Measurements from ENCODE around the gene ANKRD13D.

ANKRD13D gene

DNA sequence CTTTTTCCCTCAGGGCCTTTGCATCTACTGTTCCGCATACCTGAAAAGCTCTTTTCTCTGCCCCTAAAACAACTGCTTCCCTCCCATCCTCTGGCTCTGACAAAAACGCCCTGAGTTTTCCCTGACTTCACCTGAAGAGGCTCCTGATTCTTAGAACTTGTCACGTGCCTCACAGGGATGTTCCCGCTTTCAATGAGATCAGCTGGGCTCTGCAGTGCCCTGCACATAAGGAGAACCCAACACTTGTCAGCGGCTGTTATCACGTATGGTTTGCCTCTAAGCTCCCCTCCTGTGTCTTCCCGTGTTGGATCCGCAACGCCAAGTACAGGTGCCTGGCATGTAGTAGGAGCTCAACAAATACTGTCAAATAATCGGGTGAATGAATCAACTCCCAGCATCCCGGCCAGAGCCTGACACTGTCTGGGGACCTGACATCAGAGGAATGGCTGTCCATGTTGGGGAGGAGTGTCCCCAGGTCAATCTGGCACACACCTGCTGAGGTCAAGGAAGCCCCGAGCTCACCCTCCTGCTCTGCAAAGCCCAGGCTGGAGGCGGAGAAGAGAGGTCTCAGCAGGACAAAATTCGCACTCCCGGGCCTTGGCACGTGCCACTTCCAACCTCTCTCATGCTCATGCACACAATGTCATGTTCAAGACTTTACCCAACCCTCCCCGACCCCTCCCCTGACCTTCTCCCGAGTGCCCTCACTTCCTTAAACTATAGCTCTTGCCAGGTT is 27.0 kb upstream of the ANKRD13D start:
- no peak for DNase-seq (ENCODE audit: low read depth in 2 of 3, low spot score in 2 of 3)

DNA sequence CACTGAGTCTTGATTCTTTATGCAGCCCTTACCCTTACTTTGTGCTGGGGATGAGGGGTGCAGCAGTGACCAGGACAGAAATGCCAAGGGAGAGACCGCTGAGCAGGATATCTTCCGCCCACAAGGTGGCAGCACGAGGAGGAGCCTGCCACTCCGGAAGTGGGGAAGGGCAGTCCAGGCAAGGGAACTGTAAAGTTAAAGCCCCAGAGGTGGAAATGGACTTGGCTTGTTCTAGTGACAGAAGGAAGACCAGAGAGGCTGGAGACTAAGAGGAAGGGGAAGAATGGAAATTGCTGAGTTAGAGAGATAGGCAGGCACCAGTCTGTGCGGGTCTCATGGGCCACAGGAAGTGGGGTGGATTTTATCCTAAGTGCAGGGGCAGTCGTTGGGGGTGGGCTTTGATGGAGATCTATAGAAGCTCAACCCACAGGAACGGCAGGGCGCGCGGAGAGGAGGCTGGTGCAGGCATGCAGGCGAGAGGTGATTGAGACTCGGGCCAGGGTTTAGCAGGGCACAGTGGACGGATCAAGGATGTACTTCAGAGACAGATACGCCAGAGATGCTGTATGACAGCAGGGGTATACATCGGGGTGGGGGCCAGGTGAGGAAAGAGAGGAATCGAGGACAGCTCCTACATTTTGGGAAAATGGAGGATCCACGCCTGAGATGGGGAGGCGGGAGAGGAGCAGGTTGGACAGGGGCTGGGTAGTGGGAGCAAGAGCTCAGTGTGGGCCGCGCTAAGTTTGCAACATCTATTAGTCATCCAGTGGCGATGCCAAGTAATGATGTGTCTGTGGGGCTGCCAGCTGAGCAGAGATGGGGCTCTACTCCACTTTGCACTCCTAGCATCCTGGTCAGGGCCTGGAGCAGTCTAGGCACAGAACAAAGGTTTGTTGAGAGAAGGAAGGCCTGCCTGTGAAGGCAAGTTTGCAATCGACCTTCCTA is 26.1 kb upstream of the ANKRD13D start:
- DNase-seq (ENCODE audit: low read depth in 2 of 3, low spot score in 2 of 3) = no peak

DNA sequence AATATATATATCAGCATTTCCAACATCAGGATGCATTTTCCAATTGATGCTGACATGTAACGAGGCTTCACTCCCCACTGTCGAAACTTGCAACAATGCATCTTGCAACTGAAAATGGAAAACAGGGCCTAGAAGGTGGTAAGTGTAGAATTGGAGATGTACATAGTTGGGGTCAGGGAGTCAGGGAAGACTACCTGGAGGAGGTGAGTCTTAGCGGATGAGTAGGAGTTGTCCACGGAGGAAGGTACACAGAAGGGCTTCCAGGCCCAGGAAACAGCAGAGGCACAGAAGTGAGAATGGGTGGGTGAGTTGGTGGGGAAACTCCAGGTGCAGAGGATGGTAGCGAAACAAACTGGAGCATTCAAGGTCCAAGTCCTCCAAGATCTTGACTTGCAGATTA is 24.8 kb upstream of the ANKRD13D start:
- no peak for DNase-seq (ENCODE audit: low read depth in 2 of 3, low spot score in 2 of 3)

DNA sequence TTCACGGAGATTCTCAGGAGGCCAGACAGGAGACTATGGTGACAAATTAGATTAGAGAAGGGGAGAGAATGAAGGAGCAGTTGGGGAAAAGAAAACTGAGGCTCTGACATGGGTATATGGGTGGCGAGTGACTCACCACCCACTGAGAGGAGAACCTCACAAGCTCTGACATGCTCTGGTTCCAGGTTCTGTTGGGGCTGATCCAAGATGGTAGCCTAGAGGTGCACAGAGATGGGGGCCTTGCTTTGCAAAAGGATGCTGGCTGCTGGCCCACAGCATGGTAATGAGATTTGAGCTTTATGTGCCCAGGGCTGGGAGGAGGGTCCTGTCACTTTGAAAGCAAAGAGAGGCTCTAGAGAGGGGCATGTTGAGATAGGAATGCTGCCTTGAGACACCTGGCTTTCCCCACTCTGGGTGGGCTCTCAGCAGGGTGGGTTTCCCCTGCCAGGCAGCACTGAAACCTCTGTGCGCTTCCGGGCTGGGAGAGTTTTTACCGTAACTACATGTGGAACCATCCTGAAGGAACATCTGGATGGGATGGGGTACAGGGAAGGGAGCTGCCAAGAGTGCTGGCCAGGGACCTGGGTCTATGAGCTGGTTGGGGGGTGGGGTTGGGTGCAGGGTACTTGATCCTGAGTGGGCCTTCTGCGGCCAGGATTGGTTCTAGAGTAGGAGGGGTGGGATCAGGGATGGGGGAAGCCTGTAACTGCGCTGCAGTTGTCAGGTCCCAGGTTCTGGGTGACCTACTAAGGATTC is 24.0 kb upstream of the ANKRD13D start:
- no peak for DNase-seq (ENCODE audit: low read depth in 2 of 3, low spot score in 2 of 3)

DNA sequence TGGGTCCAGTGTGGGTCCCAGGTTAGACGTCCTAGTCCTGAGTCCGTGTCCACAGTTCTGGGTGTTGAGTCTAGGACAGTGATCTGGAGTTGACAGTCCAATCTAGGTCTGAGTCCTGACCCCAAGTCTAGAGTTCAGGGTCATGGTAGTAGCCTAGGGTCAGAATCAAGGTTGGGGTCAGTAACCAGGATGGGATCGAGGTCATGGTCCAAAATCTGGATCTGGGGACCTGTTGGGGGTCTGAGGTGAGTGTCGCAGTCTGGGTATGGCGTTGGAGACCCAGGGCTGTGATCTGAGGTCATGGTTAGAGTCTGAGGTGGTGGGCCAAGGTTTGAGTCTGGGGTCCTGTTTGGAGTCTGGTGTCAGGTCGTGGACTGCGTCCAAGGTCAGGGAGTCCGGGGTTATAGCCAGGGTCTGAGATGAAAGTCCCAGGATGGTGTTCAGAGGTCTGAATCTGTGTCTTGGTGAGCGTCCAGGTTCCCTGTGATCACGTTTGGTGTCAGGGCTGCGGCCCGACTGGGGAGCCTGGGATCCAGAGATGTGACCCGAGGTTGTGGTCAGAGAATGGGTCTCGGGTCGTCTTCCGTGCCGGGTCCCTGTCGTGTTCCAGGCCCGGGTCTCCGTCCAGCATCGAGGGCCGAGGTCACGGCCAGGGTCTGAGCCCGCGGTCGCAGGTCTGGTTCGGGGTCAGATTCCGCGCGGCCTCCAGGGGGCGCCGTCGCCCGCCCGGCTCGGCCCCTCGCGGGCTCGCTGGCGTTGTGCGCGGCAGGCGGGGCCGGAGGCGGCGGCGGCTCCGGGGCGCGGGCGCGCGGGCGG is 23.3 kb upstream of the ANKRD13D start:
- peak in 1 of 3 experiments; percentile 64 for DNase-seq (ENCODE audit: low read depth in 2 of 3, low spot score in 2 of 3)

DNA sequence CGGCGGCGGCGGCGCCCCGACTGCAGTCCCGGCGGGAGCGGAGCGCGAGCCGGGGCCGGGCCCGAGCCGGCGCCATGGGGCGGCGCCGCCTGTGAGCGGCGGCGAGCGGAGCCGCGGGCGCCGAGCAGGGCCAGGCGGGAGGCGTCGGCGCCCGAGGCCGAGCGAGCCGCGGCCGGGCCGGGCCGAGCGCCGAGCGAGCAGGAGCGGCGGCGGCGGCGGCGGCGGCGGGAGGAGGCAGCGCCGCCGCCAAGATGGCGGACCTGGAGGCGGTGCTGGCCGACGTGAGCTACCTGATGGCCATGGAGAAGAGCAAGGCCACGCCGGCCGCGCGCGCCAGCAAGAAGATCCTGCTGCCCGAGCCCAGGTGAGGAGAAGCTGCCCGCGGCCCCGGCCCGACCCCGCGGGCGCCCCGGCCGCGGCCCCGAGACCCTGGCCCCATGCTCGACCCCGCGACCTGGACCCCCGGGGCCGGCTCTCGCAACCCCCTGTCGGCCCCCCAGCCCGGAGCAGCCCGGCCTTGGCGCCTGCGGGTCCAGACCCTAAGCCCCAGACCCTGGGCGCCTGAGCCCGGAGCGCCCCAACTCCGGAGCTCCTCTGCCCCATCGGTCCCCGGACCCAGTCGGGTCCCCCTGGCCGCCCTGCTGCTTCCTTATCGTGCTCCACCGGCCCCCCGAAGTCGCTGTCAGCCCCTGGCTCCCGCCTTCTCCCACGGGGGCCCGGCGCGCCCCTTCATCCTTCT is 22.5 kb upstream of the ANKRD13D start, which contains the start of gene GRK2:
Gene GRK2, plus strand, starts transcription at position 25 of the 739 bp plus-strand sequence. Its CDS starts 227 bp downstream, at position 252.
- no peak for DNase-seq (ENCODE audit: low read depth in 2 of 3, low spot score in 2 of 3)

DNA sequence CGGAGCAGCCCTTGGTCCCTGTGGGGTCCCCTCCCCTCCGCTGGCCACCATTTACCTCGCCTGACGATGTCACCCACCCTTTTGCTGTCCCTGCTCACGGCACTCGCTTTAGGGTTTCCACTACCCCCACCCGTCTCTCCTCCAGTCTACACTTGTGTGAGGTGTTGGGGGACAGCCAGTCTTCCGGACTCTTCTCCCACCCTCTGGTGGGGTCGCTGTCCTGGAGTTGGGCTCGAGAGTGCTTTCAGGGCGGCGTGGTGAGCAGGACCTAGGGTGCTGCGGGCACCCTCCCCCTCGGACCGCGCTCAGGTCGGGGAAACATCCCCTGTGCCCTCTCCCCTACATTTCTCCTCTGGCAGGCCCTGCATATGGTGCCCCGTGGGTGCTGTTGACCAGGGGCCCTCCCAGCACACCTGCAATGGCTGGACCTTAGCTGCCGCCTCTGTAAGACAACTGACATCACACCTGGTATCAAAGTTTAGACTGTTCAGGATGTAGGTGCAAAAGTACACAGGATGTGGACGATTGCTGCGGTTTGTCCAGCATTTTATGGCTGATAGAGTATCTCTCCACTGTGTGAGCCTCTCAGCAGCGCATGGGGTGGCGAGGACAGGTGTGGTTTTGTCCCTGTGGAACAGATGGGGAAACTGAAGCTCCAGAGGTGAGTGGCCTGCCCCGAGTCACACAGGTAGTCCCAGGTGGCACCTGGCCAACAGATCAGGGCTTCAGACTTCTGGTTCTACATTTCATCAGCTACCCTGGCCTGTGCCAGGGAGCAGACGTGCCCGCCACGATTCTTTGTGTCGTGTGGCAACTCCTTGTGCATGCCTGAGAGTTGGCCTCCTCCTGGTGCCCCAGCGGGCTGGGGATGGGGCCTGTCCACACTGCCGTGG is 21.7 kb upstream of the ANKRD13D start:
- no peak for DNase-seq (ENCODE audit: low read depth in 2 of 3, low spot score in 2 of 3)

DNA sequence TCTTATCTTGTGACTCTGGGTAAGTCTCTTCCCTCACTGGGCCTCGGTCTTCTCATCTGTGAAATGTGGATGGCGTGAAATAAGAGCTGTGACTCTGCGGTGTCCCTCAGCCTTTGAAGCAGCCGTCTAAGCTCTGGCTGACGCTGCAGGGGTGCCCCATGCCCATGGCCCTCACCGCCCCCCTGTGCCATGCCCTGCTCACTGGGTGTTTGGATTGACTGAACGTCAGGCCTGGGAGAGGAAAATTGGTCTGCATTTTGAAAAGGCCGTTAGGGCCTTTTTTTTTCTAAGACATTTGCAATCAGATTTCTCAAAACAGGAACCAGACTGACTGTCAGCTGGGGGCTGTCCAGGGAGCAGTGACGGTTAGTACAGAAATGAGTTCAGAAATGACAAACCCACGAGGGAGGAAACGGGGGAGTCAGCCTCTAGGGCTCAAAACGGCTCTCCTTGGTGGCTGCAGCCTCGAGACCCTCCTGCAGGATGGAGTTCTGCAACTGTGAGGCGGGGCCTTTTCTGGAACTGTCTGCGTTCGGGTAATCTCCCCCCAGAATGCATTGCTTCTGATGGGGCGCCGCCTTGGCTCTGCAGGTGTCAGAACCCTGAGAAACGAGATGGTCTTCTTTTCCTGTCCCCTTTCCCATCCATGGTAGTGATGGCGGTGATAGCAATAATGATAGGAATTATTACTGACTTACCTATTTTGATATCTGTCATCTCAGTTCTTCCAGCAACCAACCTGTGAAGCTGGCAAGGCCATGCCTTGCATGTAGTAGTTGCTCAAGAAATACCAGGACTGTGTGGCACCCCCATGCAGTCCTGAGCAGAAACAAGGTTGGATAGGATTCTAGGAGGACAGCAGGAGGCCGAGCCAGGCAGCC is 20.8 kb upstream of the ANKRD13D start:
- peak in 1 of 3 experiments; percentile 57 for DNase-seq (ENCODE audit: low read depth in 2 of 3, low spot score in 2 of 3)

DNA sequence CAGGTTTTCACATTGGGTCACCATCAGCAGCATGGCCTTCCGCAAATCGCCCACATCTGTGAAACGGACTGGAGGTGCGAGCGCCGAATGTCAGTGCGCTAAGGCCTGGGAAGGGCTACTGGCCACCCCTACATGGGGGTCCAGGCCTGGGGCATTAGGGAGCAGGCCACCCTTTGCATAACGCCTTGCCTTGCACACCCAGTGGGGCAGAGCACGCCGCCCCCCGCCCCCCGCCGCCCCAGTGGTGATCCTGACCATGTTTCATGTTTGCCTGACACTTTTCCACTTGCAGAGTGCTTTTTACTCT is 20.2 kb upstream of the ANKRD13D start:
- no peak for DNase-seq (ENCODE audit: low read depth in 2 of 3, low spot score in 2 of 3)

DNA sequence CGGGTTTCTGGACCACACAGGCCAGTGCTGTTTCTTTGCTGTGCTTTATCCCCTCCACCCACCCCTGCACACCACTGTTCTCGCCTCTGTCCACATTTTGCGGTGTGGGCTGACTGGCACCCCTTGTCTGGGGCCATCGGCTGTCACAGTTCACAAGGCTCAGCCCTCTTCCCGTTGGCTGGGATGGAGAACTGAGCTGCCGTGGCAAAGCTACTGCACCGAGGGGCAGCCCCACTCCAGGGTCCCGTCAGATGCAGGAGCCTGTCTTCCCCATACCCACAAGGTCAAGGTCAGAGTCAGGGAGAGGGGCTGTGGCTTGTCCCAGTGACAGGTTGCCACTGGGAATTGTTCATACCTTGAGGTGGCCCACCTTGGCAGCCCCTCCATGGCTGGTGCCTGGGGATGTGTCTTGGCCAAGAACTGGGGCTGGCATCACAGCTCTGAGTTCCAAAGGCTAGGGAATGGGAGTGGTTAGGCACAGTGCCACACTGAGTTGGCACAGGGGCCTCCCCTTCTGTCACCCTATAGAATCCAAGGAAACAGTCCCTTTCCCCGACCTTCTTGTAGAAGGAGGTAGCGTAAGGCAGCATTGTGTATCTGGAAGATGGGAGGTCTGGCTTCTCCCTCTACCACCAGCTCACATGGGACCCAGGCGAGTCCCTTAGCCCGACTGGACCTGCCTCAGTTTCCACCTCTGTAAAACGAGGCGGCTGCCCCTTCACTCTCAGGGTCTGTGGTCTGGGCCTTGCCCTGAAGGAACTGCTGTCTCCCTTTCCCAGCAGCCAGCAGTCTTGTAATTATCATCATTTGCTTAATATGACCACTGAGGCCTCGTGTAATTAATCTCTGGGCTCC is 19.5 kb upstream of the ANKRD13D start:
- no peak for DNase-seq (ENCODE audit: low read depth in 2 of 3, low spot score in 2 of 3)

DNA sequence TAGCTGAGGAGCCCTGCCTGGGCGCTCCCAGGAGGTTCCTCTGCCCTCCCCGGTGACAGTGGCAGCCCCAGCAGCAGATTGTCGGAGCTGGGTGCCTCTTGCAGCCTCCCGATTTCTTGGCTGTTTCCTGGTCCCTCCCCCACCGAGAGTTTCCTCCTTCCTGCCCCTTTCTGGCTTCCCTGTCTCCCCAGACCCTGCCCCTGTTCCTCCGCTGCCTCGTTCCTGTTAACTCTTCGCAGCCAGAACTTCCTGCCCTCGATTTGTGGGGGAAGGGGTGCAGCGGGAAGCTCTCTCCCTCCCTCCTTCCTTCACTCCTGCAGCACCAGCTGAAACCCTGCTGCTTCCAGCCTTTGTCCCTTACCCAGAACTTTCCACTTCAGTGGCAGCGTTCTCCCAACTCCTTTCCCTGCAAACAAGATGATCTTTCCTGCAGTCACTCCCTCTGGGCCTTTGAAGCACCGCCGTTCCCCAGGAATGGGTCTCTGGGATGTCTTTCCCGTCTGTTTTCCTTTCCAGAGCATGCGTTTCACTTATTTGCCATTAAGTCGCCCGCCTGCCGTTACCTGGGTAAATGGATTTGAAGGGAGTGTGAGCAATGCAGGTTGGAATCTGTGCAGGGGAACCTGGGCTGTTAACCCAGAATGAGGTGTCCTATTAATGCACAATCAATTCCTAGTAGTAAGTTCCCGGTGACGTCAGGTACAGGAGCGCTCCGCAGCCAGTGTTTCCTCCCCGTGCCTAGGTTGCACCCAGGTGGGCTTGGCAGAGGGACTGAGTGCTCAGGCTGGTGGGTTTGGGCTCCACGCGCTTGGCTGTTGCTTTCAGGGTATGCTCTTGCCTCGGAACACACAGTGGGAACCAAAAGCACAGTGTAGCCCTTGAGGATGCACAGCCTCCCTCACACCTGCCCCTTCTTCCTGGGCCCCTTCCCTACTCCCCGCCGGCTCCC is 18.6 kb upstream of the ANKRD13D start:
- no peak for DNase-seq (ENCODE audit: low read depth in 2 of 3, low spot score in 2 of 3)

DNA sequence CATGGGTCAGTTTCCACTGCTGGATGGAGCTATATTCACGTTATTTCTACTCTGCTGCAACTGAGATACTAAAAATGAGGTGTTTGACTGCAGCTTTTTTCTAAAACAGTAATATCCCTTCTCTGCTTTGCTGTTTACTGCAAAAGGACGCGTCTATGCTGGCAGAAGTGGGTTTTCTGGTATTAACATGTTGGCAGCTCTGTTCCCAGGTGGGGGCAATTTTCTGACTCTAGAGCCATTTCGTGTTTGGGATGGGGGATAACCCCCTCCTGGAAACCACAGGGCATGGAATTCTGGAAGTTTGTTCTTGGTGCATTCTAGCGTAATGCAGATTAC is 17.9 kb upstream of the ANKRD13D start:
- DNase-seq (ENCODE audit: low read depth in 2 of 3, low spot score in 2 of 3) = no peak

DNA sequence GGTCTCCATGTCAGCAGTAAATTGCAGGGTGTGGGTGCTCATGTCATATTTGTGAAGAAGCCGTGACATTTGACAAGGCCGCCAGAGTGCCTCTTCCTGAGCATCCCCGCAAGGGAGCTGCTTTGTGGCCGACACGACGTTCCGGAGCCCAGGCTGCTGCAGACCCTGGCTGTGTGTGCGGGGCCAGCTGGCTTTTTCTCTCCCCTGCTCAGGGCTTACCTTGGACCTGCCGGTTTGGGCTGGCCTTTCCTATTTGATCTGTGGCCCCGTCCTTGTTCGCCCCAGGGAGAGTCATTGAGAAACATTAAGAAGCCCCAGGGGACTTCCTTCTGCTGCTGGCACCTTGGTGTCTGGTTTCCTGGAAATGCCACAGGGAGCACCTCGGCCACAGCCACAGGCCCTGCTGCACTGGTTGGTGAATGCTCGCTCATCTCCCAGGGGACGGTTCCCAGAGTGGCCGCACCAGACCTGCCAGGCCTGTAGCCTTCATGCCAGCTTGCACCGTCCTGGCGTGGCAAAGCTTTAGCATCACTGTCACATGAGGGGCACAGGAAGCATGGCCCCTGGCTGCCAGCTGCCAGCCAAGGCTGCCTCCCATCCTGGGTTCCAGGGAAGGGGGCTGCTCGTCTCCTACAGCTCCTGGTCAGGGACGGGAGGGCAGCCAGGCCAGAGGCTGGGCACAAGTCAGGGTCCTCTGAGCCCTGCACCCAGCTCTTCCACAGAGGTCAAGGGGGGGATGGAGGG is 17.4 kb upstream of the ANKRD13D start:
- peak in 1 of 3 experiments; percentile 61 for DNase-seq (ENCODE audit: low read depth in 2 of 3, low spot score in 2 of 3)

DNA sequence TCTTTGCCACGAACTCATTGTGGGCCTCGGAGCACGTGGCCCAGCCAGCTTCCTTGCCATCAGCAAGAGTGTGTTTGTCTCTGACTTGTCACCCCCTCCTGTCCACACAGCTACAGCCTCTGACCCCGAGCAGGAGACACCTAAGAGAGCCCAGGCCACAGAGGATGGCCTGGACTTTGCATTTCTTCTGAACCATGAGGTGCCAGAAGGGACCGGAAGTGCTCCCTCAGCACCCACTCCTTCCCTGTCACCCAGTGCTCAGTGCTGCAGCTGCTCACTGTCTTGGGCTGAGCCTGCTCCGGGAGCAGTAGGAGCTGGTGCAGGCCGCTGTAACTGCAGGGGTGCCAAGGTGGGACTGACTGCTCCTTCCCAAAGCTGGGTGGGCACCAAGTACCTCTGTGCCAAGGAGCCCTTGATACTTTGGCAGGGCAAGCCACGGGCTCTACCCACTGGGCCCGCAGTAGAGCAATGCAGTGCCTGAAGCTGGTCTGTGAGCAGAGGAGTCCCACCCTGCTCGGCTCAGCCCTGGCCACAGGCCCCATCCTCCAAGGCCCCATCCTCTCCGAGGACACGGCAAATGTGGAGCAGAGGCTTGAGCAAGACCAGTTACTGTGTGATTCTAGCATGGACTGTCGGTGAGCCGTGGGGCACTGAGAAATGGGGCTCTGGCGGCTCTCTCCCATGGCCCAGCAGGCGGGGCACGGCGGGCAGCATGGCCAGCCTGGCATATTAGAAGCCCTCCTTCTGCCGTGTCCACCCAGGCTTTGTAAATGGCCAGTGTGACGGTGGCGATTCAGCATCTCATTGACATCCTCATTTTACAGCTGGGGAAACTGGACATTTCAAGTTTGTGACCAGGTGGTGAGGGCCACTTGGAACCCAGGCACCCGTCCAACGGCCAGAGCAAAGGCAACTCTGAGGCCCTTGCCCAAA is 16.5 kb upstream of the ANKRD13D start:
- no peak for DNase-seq (ENCODE audit: low read depth in 2 of 3, low spot score in 2 of 3)

All from activated CD8-positive, alpha-beta memory T cell treated with anti-CD3 and anti-CD28 coated beads for 48 hours (primary cell).